Inferior parietal cortex (tissue), 1 donor: ENCODE data around the gene SLA2.
"Not testable (repeated sequence)": the region's sequence is repeated elsewhere in the genome, so short reads cannot be mapped to it uniquely, and the experiment has no call there.

ENCODE experiments used
- DNase-seq: peaks from one replicate; pipeline ENCODE4 v3.0.0-alpha.2; 2016; ENCODE audit errors: extremely low spot score

Gene SLA2

GRCh38 chr20:36645998-36646397 is at the start of gene SLA2:
Gene SLA2, minus strand, starts transcription at chr20:36646196. Its CDS starts 4,861 bp downstream, at chr20:36641335.
- DNase-seq: no peak

GRCh38 chr20:36695467-36695866 is 49.5 kb upstream of the SLA2 start:
- DNase-seq: not testable (repeated sequence)

GRCh38 chr20:36688630-36689029 is 42.6 kb upstream of the SLA2 start:
- no peak for DNase-seq

- no peak for DNase-seq
Measured at GRCh38 chr20:36687850-36688249, 41.9 kb upstream of the SLA2 start.

GRCh38 chr20:36686944-36687343 is 40.9 kb upstream of the SLA2 start:
- DNase-seq: no peak

GRCh38 chr20:36686504-36686903 is 40.5 kb upstream of the SLA2 start:
- DNase-seq: no peak

GRCh38 chr20:36684747-36685146 is 38.8 kb upstream of the SLA2 start:
- no peak for DNase-seq

- no peak for DNase-seq
Measured at GRCh38 chr20:36682311-36682710, 36.3 kb upstream of the SLA2 start.

- no peak for DNase-seq
Measured at GRCh38 chr20:36677422-36677771, 31.4 kb upstream of the SLA2 start.

GRCh38 chr20:36676701-36677421 is 30.9 kb upstream of the SLA2 start:
- no peak for DNase-seq

GRCh38 chr20:36675545-36675944 is 29.5 kb upstream of the SLA2 start:
- not testable (repeated sequence) for DNase-seq

GRCh38 chr20:36672991-36673390 is 27.0 kb upstream of the SLA2 start:
- DNase-seq: no peak

- no peak for DNase-seq
Measured at GRCh38 chr20:36670665-36671357, 24.8 kb upstream of the SLA2 start.

- no peak for DNase-seq
Measured at GRCh38 chr20:36666181-36666740, 20.3 kb upstream of the SLA2 start.

- no peak for DNase-seq
Measured at GRCh38 chr20:36663031-36663430, 17.0 kb upstream of the SLA2 start.

GRCh38 chr20:36658300-36658699 is 12.3 kb upstream of the SLA2 start:
- no peak for DNase-seq

GRCh38 chr20:36656733-36657132 is 10.7 kb upstream of the SLA2 start:
- no peak for DNase-seq

- DNase-seq: no peak
Measured at GRCh38 chr20:36655004-36655403, 9.0 kb upstream of the SLA2 start.

- DNase-seq: no peak
Measured at GRCh38 chr20:36654506-36654905, 8.5 kb upstream of the SLA2 start.

- no peak for DNase-seq
Measured at GRCh38 chr20:36653456-36653855, 7.5 kb upstream of the SLA2 start.

GRCh38 chr20:36647196-36648121 is 1.5 kb upstream of the SLA2 start:
- DNase-seq: no peak

- DNase-seq: no peak
Measured at GRCh38 chr20:36646678-36647077, 682 bp upstream of the SLA2 start.
